Esophagus muscularis mucosa (tissue), 4 donors: ENCODE data around the gene NUDT1. TPM values are rescaled to one million over a fixed set of nuclear protein-coding genes. Genes with fewer than 3 reads are reported as not detected.

ENCODE experiments used
- DNase-seq: peaks from one replicate; pipeline ENCODE4 v3.0.0-alpha.2; 2017; ENCODE audit errors: extremely low spot score
- H3K27ac ChIP-seq, 4 donors: fragments of 200-600 bp; sonication (generic); replicated peaks in 1 of 4; 1 replicate in 3 of 4; 2 replicates in 1 of 4; pipeline ENCODE4 v1.5.1; 2016 to 2019; ENCODE audit warnings: mild to moderate bottlenecking in 1 of 4
- H3K27me3 ChIP-seq, 4 donors: fragments of 200-600 bp; sonication (generic); one replicate each; pipeline versions ENCODE4 v1.5.1 to v1.6.0; 2016 to 2019
- H3K36me3 ChIP-seq, 4 donors: fragments of 200-600 bp; sonication (generic); one replicate each; pipeline ENCODE4 v1.5.1; 2016 to 2019
- H3K4me1 ChIP-seq, 4 donors: fragments of 200-600 bp; sonication (generic); one replicate each; pipeline ENCODE4 v1.5.1; 2016 to 2019
- H3K4me3 ChIP-seq, 4 donors: fragments of 200-600 bp; sonication (generic); 1 replicate in 2 of 4; 2 replicates in 2 of 4; pipeline ENCODE4 v1.5.1; 2016 to 2019; ENCODE audit warnings: mild to moderate bottlenecking in 4 of 4, moderate library complexity in 1 of 4
- H3K9me3 ChIP-seq, 4 donors: fragments of 200-600 bp; sonication (generic); 1 replicate in 3 of 4; 2 replicates in 1 of 4; pipeline ENCODE4 v1.5.1; 2016 to 2019
- EP300 ChIP-seq: sonication (generic); formaldehyde crosslinking; IDR thresholded peaks from one replicate; pipeline ENCODE4 v1.6.1; 2017; ENCODE audit warnings: antibody characterized with exemption
- POLR2A ChIP-seq: fragments of 450-650 bp; IDR thresholded peaks from one replicate; pipeline ENCODE4 v1.6.1; 2017; ENCODE audit warnings: antibody characterized with exemption, moderate library complexity, mild to moderate bottlenecking, low read depth
- POLR2AphosphoS5 ChIP-seq, 2 donors: sonication (generic); formaldehyde crosslinking; IDR thresholded peaks; one replicate each; pipeline ENCODE4 v1.6.1; 2017; ENCODE audit warnings: antibody characterized with exemption in 2 of 2
- WGBS: methylation state at CpG from one replicate; pipeline ENCODE4 v1.1.5; 2018; 5-methylcytosine and 5-hydroxymethylcytosine counted together
- intact Hi-C: fragments of 100-400 bp; cut with DNase I; formaldehyde crosslinking; loops from one replicate; pipeline ENCODE4 v1.15.1; 2023
- total RNA-seq, 4 donors: library from RNA; depleted of rRNA; stranded (reverse); fragments of >200 nt; gene quantifications; one replicate each; pipeline versions ENCODE4 v1.1.0 to v1.2.1, GENCODE V29; 2016
- TF ChIP-seq, protein P1 (sequence below), 3 experiments: fragments of 200-600 bp in 2 of 3; fragments of 450-650 bp in 1 of 3; sonication (generic) in 2 of 3; IDR thresholded peaks; one replicate each; pipeline ENCODE4 v1.5.1; 2017 to 2019; ENCODE audit warnings: antibody characterized with exemption in 3 of 3, mild to moderate bottlenecking in 2 of 3, moderate library complexity in 1 of 3

Gene NUDT1
- total RNA-seq, 4 donors from 2014 or later, result 10.9 to 18.7 (median 18.0) TPM

DNA sequence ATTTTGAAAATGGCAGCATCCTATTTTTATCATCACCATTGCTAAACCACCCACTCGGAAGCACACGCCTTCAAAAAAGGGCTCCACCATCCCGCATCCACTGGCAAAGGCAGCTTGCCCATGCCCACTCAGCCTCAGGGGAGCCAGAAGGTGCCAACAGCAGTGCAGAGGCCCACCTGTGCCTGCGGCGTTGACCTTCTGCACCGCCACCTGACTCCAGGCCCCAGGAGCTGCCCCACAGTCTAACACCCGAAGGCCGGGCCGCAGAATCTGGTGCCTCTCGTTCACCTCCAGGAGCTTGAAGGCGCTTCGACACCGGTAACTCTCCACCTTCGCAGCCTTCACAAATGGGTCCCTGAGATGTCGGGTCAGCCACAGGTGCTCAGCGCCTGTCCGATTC, 2.8 kb upstream of the NUDT1 start:
- Histone ChIP-seq H3K4me1 (peaks cover 18 to 29% (median 23%) of the 10 kb centered on the region in 4 donors), H3K27me3 (no peaks in the 10 kb centered on the region), H3K9me3 (no peaks in the 10 kb centered on the region), H3K27ac (no peak overlapping the region), H3K4me3 (no peak overlapping the region), H3K36me3 (peaks cover 30 to 54% (median 44%) of the 10 kb centered on the region in 4 donors)
- 93% methylated on average over 17 of the region's 17 CpGs for WGBS
- no peak for TF ChIP-seq POLR2AphosphoS5 (IDR thresholded peaks at IDR 0.05)
- TF ChIP-seq, protein P1, sequence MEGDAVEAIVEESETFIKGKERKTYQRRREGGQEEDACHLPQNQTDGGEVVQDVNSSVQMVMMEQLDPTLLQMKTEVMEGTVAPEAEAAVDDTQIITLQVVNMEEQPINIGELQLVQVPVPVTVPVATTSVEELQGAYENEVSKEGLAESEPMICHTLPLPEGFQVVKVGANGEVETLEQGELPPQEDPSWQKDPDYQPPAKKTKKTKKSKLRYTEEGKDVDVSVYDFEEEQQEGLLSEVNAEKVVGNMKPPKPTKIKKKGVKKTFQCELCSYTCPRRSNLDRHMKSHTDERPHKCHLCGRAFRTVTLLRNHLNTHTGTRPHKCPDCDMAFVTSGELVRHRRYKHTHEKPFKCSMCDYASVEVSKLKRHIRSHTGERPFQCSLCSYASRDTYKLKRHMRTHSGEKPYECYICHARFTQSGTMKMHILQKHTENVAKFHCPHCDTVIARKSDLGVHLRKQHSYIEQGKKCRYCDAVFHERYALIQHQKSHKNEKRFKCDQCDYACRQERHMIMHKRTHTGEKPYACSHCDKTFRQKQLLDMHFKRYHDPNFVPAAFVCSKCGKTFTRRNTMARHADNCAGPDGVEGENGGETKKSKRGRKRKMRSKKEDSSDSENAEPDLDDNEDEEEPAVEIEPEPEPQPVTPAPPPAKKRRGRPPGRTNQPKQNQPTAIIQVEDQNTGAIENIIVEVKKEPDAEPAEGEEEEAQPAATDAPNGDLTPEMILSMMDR (IDR thresholded peaks at IDR 0.05), result no peak
- TF ChIP-seq EP300, result no peak
- no peak for TF ChIP-seq POLR2A
- intact Hi-C loops, result no loop called here
- DNase-seq, result no peak

DNA sequence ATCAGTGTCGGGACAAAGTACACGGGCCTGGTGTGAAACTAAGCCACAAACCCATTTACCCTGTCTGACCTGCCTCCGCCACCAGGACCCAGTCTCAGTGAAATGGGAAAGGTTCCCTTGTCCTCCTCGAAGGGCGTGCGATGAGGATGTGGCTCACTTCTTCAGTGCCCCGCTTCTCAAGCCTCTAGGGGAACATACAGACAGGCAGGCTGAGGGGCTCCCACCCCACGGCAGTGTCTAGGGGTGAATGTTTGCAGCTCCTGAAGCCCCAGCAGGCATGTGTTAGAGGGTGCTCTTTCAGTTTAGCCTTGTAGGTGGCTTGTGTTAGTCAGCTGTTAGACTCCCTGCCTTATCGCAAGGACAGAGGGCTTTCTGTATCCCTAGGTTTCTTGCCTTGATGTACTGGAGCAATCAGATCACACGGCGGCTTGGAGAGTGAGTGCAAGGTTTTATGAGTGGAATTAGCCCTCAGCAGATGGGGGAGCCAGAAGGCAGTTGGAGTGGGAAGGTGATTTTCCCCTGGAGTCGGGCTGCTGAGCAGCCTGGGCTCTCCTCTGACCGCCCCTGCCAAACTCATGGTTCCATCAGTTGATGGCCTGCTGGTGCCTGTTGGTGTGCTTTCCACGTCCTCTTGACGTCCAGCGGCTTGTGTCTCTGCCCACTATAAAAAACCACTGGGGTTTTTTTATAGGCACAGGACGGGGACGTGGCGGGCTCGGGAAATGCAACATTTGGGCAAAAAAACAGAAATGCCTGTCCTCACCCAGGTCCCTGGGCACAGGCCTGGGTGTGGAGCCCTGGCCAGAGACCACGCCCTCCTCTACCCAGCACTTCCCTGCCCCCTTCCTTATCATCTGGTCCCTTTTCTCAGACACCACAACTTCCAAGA, 759 bp downstream of the NUDT1 start:
- DNase-seq, result no peak
- H3K4me1 ChIP-seq, result peaks cover 18 to 29% (median 23%) of the 10 kb centered on the region in 4 donors
- peak overlapping the region; percentile 84 to 100 (median 94) for H3K4me3 ChIP-seq
- intact Hi-C loops, result no loop called here
- peaks cover 12 to 19% (median 17%) of the 10 kb centered on the region in 4 donors for H3K36me3 ChIP-seq
- no peak for TF ChIP-seq POLR2A
- TF ChIP-seq, protein P1 (IDR thresholded peaks at IDR 0.05), result peak in 1 of 3 experiments; percentile 2
- H3K27me3 ChIP-seq, result no peaks in the 10 kb centered on the region
- peak overlapping the region in 3 of 4 donors; percentile 67 to 77 (median 68) for H3K27ac ChIP-seq
- no peaks in the 10 kb centered on the region for H3K9me3 ChIP-seq
- WGBS, result 31% methylated on average over 19 of the region's 21 CpGs

DNA sequence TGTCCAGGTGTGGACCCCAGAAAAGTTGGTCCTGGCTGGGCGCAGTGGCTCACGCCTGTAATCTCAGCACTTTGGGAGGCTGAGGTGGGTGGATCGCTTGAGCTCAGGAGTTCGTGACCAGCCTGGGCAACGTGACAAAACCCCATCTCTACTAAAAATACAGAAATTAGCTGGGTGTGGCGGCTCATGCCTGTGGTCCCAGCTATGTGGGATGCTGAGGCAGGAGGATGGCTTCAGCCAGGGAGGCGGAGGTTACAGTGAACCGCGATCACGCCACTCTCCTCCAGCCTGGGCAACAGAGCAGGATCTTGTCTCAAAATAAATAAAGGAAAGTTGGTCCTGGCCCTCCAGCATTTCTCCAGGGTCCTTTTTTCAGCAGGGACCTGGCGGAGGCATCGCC, 1.4 kb downstream of the NUDT1 start:
- DNase-seq, result no peak

DNA sequence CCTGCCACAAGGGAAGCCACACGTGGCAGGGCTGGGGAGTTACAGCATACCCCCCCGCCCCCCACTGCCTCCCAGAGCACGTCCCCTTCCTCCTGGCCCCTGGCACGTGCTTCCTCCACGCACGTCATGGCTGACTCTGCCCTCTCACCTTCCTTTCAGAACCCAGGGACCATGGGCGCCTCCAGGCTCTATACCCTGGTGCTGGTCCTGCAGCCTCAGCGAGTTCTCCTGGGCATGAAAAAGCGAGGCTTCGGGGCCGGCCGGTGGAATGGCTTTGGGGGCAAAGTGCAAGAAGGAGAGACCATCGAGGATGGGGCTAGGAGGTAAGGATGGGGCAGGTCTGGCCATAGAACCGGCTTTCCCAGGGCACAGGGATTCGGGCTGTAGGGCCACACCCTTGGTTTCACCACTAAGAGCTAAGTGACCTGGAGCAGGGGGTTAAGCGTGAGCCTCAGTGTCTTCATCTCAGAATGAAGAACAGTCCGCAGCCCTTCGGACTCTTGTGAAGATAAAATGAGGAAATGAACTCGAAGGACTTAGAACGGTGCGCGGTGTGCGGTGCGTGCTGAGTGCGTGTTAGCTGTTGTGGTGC, 2.5 kb downstream of the NUDT1 start:
- Histone ChIP-seq H3K9me3 (no peaks in the 10 kb centered on the region), H3K36me3 (peaks cover under 1 to 3% (median 2%) of the 10 kb centered on the region in 4 donors), H3K27me3 (no peaks in the 10 kb centered on the region), H3K27ac (no peak overlapping the region), H3K4me3 (no peak overlapping the region), H3K4me1 (peaks cover 26 to 40% (median 31%) of the 10 kb centered on the region in 4 donors)
- no peak for TF ChIP-seq EP300
- no peak for DNase-seq
- WGBS, result 83% methylated on average over 23 of the region's 25 CpGs
- intact Hi-C loops, result no loop called here

More for the DNA sequence above, 1.4 kb downstream of the NUDT1 start:
- intact Hi-C loops, result no loop called here
- TF ChIP-seq POLR2A, result no peak
- no peak for TF ChIP-seq POLR2AphosphoS5 (IDR thresholded peaks at IDR 0.05)
- no peaks in the 10 kb centered on the region for H3K27me3 ChIP-seq
- H3K4me1 ChIP-seq, result peaks cover 18 to 31% (median 23%) of the 10 kb centered on the region in 4 donors
- H3K27ac ChIP-seq, result no peak overlapping the region
- no peak overlapping the region for H3K4me3 ChIP-seq
- WGBS, result 93% methylated on average over 11 of the region's 12 CpGs
- H3K9me3 ChIP-seq, result no peaks in the 10 kb centered on the region
- H3K36me3 ChIP-seq, result peaks cover 9 to 12% (median 11%) of the 10 kb centered on the region in 4 donors

DNA sequence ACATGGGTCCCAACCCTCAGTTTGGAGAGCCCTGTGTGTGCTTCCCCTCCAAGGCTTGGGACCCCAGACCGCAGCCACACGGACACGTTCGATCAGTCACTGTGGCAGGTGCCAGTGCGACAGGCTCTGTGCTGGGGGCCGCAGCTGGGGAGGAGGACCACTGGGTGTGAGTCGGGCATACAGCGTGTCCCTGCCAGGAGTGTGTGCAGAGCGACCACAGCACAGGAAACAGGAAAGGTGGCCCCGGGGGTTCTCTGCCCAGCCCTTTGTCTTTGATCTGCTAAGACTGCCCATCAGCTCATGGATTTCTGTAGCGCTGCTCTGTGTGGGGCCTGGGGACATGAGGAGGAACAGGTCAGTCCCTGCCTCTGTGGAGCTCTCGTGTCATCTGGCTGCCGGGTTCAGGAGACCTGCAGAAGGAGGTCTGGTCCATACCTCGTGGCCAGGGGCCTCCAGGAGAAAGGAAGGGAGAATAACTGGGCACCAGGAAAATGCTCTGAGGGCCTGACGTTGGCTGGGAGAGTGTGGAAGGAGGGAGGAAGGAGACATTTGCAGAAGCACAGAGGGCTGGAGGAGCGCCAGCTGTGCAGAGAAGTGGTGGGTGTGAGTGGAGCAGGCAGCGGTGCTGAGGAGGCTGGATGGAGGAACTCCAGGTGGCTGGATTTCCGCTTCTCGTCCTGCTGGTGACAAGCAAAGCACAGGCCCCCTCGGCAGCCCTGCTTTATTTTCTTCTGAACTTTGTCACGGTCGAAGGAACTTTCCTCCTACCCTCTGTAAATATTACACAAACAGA, 4.1 kb downstream of the NUDT1 start:
- Histone ChIP-seq H3K4me3 (no peak overlapping the region), H3K36me3 (peaks cover 0 to 5% (median 2%) of the 10 kb centered on the region in 4 donors), H3K4me1 (peaks cover 18 to 30% (median 24%) of the 10 kb centered on the region in 4 donors), H3K27me3 (no peaks in the 10 kb centered on the region), H3K9me3 (no peaks in the 10 kb centered on the region), H3K27ac (no peak overlapping the region)
- no peak for TF ChIP-seq POLR2A
- TF ChIP-seq, protein P1 (IDR thresholded peaks at IDR 0.05), result no peak
- no peak for TF ChIP-seq POLR2AphosphoS5 (IDR thresholded peaks at IDR 0.05)
- TF ChIP-seq EP300, result no peak
- WGBS, result 58% methylated on average over 17 of the region's 22 CpGs
- intact Hi-C loops, result loop anchor here (5.0 kb wide), 1 partner anchor 106 kb away; the partner anchor contains the start of gene EIF3B
- DNase-seq, result no peak
